WTC11 (cell line): Measurements from ENCODE around the gene GAS2. TPM values are rescaled to one million over a fixed set of nuclear protein-coding genes. Genes with fewer than 3 reads are reported as not detected.

ENCODE experiments used
- ATAC-seq: fragments of 200-7000 bp; cut with Tn5 transposase; 2 replicates; pipeline ENCODE4 v1.10.0; 2021; ENCODE audit warnings: mild to moderate bottlenecking, moderate library complexity
- CTCF ChIA-PET: fragments of 300-600 bp; sonication (Branson Sonifier 250); formaldehyde crosslinking; loops from one replicate; lab custom pipeline; 2021; ENCODE audit warnings: antibody characterized with exemption; lab: Charles Lee
- POLR2A ChIA-PET: fragments of 350-600 bp; sonication (Branson Sonifier 250); formaldehyde crosslinking; loops from one replicate; lab custom pipeline; 2021; ENCODE audit warnings: antibody characterized with exemption; lab: Charles Lee
- DNase-seq: peaks from one replicate; pipeline ENCODE4 v3.0.0; 2021; ENCODE audit warnings: low spot score
- H3K27ac Mint-ChIP-seq: 2 replicates; pipeline ENCODE4 v1.8.0; 2021; ENCODE audit warnings: mixed read lengths
- H3K27me3 Mint-ChIP-seq: 2 replicates; pipeline ENCODE4 v1.8.0; 2021; ENCODE audit warnings: low read depth, mild to moderate bottlenecking, moderate library complexity, mixed read lengths
- H3K36me3 Mint-ChIP-seq: 2 replicates; pipeline ENCODE4 v1.8.0; 2021; ENCODE audit warnings: mixed read lengths
- H3K4me1 Mint-ChIP-seq: 2 replicates; pipeline ENCODE4 v1.8.0; 2022; ENCODE audit warnings: mixed read lengths
- H3K4me3 Mint-ChIP-seq: 2 replicates; pipeline ENCODE4 v1.8.0; 2021; ENCODE audit warnings: mild to moderate bottlenecking, moderate library complexity, mixed read lengths
- H3K9me3 Mint-ChIP-seq: 2 replicates; pipeline ENCODE4 v1.8.0; 2021; ENCODE audit warnings: mixed read lengths
- ATF1 ChIP-seq: sonication (generic); formaldehyde crosslinking; IDR thresholded peaks from 2 replicates; pipeline ENCODE4 v1.8.1; 2023; ENCODE audit warnings: mild to moderate bottlenecking, moderate library complexity, missing genetic modification reagents
- CREB1 ChIP-seq: sonication (generic); formaldehyde crosslinking; IDR thresholded peaks from 2 replicates; pipeline ENCODE4 v1.8.0; 2023; ENCODE audit warnings: mild to moderate bottlenecking, missing genetic modification reagents
- ELF4 ChIP-seq: sonication (generic); formaldehyde crosslinking; IDR thresholded peaks from 2 replicates; pipeline ENCODE4 v1.8.1; 2022; ENCODE audit warnings: low read depth, mild to moderate bottlenecking, moderate library complexity, missing genetic modification reagents
- FOXP4 ChIP-seq: sonication (generic); formaldehyde crosslinking; IDR thresholded peaks from 2 replicates; pipeline ENCODE4 v1.8.0; 2022; ENCODE audit warnings: mild to moderate bottlenecking, missing genetic modification reagents
- GABPB1 ChIP-seq: sonication (generic); formaldehyde crosslinking; IDR thresholded peaks from 2 replicates; pipeline ENCODE4 v1.8.1; 2023; ENCODE audit warnings: mild to moderate bottlenecking, missing genetic modification reagents
- JUN ChIP-seq: sonication (generic); formaldehyde crosslinking; IDR thresholded peaks from 2 replicates; pipeline ENCODE4 v1.8.0; 2023; ENCODE audit warnings: mild to moderate bottlenecking, missing genetic modification reagents
- MYBL2 ChIP-seq: sonication (generic); formaldehyde crosslinking; IDR thresholded peaks from 2 replicates; pipeline ENCODE4 v1.8.1; 2023; ENCODE audit warnings: mild to moderate bottlenecking, moderate library complexity, missing genetic modification reagents
- NFATC4 ChIP-seq: fragments of 250-450 bp; sonication (Bioruptor Pico); IDR thresholded peaks from 2 replicates; pipeline ENCODE4 v1.9.0; 2021; ENCODE audit warnings: mild to moderate bottlenecking
- NFYB ChIP-seq: sonication (generic); formaldehyde crosslinking; conservative IDR thresholded peaks from 2 replicates; pipeline ENCODE4 v1.8.0; 2022; ENCODE audit warnings: low read depth, missing genetic modification reagents
- NR3C1 ChIP-seq: sonication (generic); formaldehyde crosslinking; conservative IDR thresholded peaks from 2 replicates; pipeline ENCODE4 v1.8.1; 2023; ENCODE audit warnings: low read depth, mild to moderate bottlenecking, missing genetic modification reagents
- OVOL2 ChIP-seq: fragments of 250-450 bp; sonication (Bioruptor Pico); IDR thresholded peaks from 2 replicates; pipeline ENCODE4 v1.9.0; 2021; ENCODE audit warnings: mild to moderate bottlenecking, borderline replicate concordance
- SMAD4 ChIP-seq: sonication (generic); formaldehyde crosslinking; IDR thresholded peaks from 2 replicates; pipeline ENCODE4 v1.8.0; 2022; ENCODE audit warnings: mild to moderate bottlenecking, missing genetic modification reagents
- SOX15 ChIP-seq: fragments of 250-450 bp; sonication (Bioruptor Pico); IDR thresholded peaks from 2 replicates; pipeline ENCODE4 v1.9.0; 2021; ENCODE audit warnings: mild to moderate bottlenecking
- SP1 ChIP-seq: sonication (generic); formaldehyde crosslinking; conservative IDR thresholded peaks from 2 replicates; pipeline ENCODE4 v1.8.1; 2022; ENCODE audit warnings: missing genetic modification reagents
- STAT6 ChIP-seq: sonication (generic); formaldehyde crosslinking; conservative IDR thresholded peaks from 2 replicates; pipeline ENCODE4 v1.8.1; 2023; ENCODE audit warnings: mild to moderate bottlenecking, low read depth, missing genetic modification reagents, moderate library complexity
- TCF7 ChIP-seq: sonication (generic); formaldehyde crosslinking; IDR thresholded peaks from 2 replicates; pipeline ENCODE4 v1.8.0; 2022; ENCODE audit warnings: mild to moderate bottlenecking, low read depth, missing genetic modification reagents, moderate library complexity
- ZNF138 ChIP-seq: sonication (generic); formaldehyde crosslinking; conservative IDR thresholded peaks from 2 replicates; pipeline ENCODE4 v1.8.1; 2022; ENCODE audit warnings: mild to moderate bottlenecking, moderate library complexity, missing genetic modification reagents
- ZNF232 ChIP-seq: sonication (generic); formaldehyde crosslinking; IDR thresholded peaks from 2 replicates; pipeline ENCODE4 v1.8.0; 2022; ENCODE audit warnings: mild to moderate bottlenecking, missing genetic modification reagents
- ZNF317 ChIP-seq: sonication (generic); formaldehyde crosslinking; IDR thresholded peaks from 2 replicates; pipeline ENCODE4 v1.8.1; 2023; ENCODE audit warnings: low read depth, mild to moderate bottlenecking, moderate library complexity, missing genetic modification reagents, borderline replicate concordance
- total RNA-seq: library from RNA; stranded (reverse); gene quantifications from 3 replicates; pipeline ENCODE4 v1.2.3, GENCODE V29; 2021
- TF ChIP-seq, protein P1 (sequence below): sonication (generic); formaldehyde crosslinking; IDR thresholded peaks from 2 replicates; pipeline ENCODE4 v1.8.1; 2022; ENCODE audit warnings: mild to moderate bottlenecking, missing genetic modification reagents, moderate library complexity, borderline replicate concordance
- TF ChIP-seq, protein P2 (sequence below): sonication (generic); formaldehyde crosslinking; IDR thresholded peaks from 2 replicates; pipeline ENCODE4 v1.8.0; 2022; ENCODE audit warnings: mild to moderate bottlenecking, missing genetic modification reagents
- TF ChIP-seq, protein P3 (sequence below): fragments of 250-450 bp; sonication (Bioruptor Pico); IDR thresholded peaks from 2 replicates; pipeline ENCODE4 v1.9.0; 2021; ENCODE audit warnings: mild to moderate bottlenecking
- TF ChIP-seq, protein P4 (sequence below): sonication (generic); formaldehyde crosslinking; IDR thresholded peaks from 2 replicates; pipeline ENCODE4 v1.8.1; 2023; ENCODE audit warnings: mild to moderate bottlenecking, missing genetic modification reagents, borderline replicate concordance

GAS2 gene
- total RNA-seq, 1 experiment from 2014 or later = 1.8 TPM

DNA sequence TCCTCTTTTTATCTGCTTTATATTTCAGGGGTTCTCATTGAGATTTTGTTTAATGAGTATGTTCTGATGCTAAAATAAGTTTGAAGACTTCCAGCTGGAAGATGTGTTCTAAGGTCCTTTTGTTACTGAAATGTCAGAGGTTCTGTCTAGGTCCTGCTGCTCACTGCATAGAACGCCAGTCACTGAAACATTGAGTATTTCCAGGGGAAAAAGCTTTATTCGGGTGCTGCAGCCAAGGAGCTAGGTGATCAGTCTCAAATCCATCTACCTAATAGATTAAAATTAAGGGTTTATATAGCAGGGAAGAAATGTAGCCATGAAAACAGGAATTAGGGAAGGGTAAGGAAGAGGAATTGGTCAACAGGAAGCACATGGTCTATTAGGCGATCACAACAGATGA lies 143.5 kb downstream of the GAS2 start (continued):
- TF ChIP-seq ZNF317 (CRISPR knock-in tag) = no peak
- TF ChIP-seq, all 79 proteins: peak for 0

GRCh38 chr11:22822203-22822602 lies 155.8 kb downstream of the GAS2 start:
- ChIA-PET POLR2A (no interaction called here), CTCF (no interaction called here)
- ATAC-seq (no peak), DNase-seq (no peak)
- H3K36me3 Mint-ChIP-seq = peaks cover 6% of the 10 kb centered on the region; the same call in 1 of the 2 replicates
- no peak overlapping the region for H3K27ac Mint-ChIP-seq
- no peak overlapping the region for H3K4me3 Mint-ChIP-seq
- TF ChIP-seq TCF7 (CRISPR knock-in tag) (no peak), OVOL2 (CRISPR knock-in tag) (no peak), STAT6 (no peak), NFYB (CRISPR knock-in tag) (no peak), ZNF232 (CRISPR knock-in tag) (no peak), NR3C1 (CRISPR knock-in tag) (no peak), NFATC4 (CRISPR knock-in tag) (no peak), ATF1 (no peak), SMAD4 (CRISPR knock-in tag) (no peak), ELF4 (CRISPR knock-in tag) (no peak), FOXP4 (no peak), SOX15 (CRISPR knock-in tag) (no peak), JUN (CRISPR knock-in tag) (no peak), SP1 (no peak)
- TF ChIP-seq, protein P1, sequence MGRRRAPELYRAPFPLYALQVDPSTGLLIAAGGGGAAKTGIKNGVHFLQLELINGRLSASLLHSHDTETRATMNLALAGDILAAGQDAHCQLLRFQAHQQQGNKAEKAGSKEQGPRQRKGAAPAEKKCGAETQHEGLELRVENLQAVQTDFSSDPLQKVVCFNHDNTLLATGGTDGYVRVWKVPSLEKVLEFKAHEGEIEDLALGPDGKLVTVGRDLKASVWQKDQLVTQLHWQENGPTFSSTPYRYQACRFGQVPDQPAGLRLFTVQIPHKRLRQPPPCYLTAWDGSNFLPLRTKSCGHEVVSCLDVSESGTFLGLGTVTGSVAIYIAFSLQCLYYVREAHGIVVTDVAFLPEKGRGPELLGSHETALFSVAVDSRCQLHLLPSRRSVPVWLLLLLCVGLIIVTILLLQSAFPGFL = no peak
- TF ChIP-seq, protein P2, sequence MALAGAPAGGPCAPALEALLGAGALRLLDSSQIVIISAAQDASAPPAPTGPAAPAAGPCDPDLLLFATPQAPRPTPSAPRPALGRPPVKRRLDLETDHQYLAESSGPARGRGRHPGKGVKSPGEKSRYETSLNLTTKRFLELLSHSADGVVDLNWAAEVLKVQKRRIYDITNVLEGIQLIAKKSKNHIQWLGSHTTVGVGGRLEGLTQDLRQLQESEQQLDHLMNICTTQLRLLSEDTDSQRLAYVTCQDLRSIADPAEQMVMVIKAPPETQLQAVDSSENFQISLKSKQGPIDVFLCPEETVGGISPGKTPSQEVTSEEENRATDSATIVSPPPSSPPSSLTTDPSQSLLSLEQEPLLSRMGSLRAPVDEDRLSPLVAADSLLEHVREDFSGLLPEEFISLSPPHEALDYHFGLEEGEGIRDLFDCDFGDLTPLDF (CRISPR knock-in tag) = no peak
- TF ChIP-seq, protein P3, sequence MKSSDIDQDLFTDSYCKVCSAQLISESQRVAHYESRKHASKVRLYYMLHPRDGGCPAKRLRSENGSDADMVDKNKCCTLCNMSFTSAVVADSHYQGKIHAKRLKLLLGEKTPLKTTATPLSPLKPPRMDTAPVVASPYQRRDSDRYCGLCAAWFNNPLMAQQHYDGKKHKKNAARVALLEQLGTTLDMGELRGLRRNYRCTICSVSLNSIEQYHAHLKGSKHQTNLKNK = no peak
- H3K9me3 Mint-ChIP-seq = no peaks in the 10 kb centered on the region
- no peaks in the 10 kb centered on the region for H3K4me1 Mint-ChIP-seq
- no peaks in the 10 kb centered on the region for H3K27me3 Mint-ChIP-seq

DNA sequence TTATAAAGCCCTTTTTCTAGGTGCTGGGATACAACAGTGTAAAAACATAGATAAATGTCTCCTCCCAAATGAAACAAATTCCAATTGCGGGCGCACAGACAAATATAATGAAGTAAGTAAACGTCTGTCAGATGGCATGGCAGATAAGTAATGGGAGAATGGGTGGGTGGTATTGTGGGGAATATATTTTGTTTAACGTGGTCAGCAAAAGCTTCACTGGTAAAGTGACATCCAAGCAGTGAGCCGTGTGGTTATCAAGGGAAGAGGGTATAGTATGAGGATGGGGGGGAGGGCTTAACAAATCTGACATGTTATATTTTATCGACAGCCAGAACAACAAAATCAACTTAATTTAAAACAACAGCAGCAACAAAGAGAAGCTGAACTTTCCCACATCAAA lies 162.0 kb downstream of the GAS2 start:
- Mint-ChIP-seq H3K4me1 (peaks cover 26% of the 10 kb centered on the region), H3K27ac (no peak overlapping the region), H3K27me3 (peaks cover 12% of the 10 kb centered on the region), H3K4me3 (peak overlapping the region; percentile 85), H3K9me3 (no peaks in the 10 kb centered on the region), H3K36me3 (peaks cover 4% of the 10 kb centered on the region; the same call in 1 of the 2 replicates)
- POLR2A ChIA-PET = interaction anchor here (1.1 to 1.3 kb wide), 3 partner anchors 171 to 300 kb away, joined by 3 to 4 read pairs (median 4); partner anchors contain the start of gene FANCF
- ATAC-seq (no peak), DNase-seq (no peak)
- CTCF ChIA-PET = interaction anchor here (1.9 to 2.2 kb wide), 2 partner anchors 13 to 36 kb away, joined by 12 read pairs; no protein-coding TSS in a partner anchor
- TF ChIP-seq GABPB1 (CRISPR knock-in tag) (no peak), CREB1 (CRISPR knock-in tag) (no peak), ZNF138 (no peak), MYBL2 (no peak)
- TF ChIP-seq, protein P4, sequence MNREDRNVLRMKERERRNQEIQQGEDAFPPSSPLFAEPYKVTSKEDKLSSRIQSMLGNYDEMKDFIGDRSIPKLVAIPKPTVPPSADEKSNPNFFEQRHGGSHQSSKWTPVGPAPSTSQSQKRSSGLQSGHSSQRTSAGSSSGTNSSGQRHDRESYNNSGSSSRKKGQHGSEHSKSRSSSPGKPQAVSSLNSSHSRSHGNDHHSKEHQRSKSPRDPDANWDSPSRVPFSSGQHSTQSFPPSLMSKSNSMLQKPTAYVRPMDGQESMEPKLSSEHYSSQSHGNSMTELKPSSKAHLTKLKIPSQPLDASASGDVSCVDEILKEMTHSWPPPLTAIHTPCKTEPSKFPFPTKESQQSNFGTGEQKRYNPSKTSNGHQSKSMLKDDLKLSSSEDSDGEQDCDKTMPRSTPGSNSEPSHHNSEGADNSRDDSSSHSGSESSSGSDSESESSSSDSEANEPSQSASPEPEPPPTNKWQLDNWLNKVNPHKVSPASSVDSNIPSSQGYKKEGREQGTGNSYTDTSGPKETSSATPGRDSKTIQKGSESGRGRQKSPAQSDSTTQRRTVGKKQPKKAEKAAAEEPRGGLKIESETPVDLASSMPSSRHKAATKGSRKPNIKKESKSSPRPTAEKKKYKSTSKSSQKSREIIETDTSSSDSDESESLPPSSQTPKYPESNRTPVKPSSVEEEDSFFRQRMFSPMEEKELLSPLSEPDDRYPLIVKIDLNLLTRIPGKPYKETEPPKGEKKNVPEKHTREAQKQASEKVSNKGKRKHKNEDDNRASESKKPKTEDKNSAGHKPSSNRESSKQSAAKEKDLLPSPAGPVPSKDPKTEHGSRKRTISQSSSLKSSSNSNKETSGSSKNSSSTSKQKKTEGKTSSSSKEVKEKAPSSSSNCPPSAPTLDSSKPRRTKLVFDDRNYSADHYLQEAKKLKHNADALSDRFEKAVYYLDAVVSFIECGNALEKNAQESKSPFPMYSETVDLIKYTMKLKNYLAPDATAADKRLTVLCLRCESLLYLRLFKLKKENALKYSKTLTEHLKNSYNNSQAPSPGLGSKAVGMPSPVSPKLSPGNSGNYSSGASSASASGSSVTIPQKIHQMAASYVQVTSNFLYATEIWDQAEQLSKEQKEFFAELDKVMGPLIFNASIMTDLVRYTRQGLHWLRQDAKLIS (CRISPR knock-in tag) = no peak
- TF ChIP-seq, protein P2 (CRISPR knock-in tag) = no peak
